SJCRH30 (cell line): Measurements from ENCODE around the gene TMEM123. TPM values are rescaled to one million over a fixed set of nuclear protein-coding genes. Genes with fewer than 3 reads are reported as not detected.
A peak's percentile ranks its signal among the peaks of the same experiment; 100 is the strongest.
"Not testable (repeated sequence)": the region's sequence is repeated elsewhere in the genome, so short reads cannot be mapped to it uniquely, and the experiment has no call there.

Experiments
- DNase-seq, 2 experiments: peaks; one replicate each; pipeline ENCODE4 v3.0.0-alpha.2; 2015 to 2020
- H3K27ac ChIP-seq: fragments of 250-450 bp; sonication (Bioruptor Pico); 2 replicates; pipeline ENCODE4 v1.5.1; 2020; ENCODE audit warnings: mild to moderate bottlenecking, moderate library complexity
- H3K27me3 ChIP-seq: fragments of 250-450 bp; sonication (Bioruptor Pico); 2 replicates; pipeline ENCODE4 v1.5.1; 2020; ENCODE audit warnings: mild to moderate bottlenecking, moderate library complexity
- H3K36me3 ChIP-seq: fragments of 250-450 bp; sonication (Bioruptor Pico); 2 replicates; pipeline ENCODE4 v1.5.1; 2020; ENCODE audit warnings: mild to moderate bottlenecking, moderate library complexity
- H3K4me1 ChIP-seq: fragments of 250-450 bp; sonication (Bioruptor Pico); 2 replicates; pipeline ENCODE4 v1.5.1; 2020; ENCODE audit warnings: mild to moderate bottlenecking, moderate library complexity
- H3K4me3 ChIP-seq: fragments of 250-450 bp; sonication (Bioruptor Pico); 2 replicates; pipeline ENCODE4 v1.5.1; 2020; ENCODE audit warnings: mild to moderate bottlenecking, moderate library complexity
- H3K9me3 ChIP-seq: fragments of 250-450 bp; sonication (Bioruptor Pico); replicated peaks from 2 replicates; pipeline ENCODE4 v1.5.1; 2020; ENCODE audit warnings: mild to moderate bottlenecking, moderate library complexity
- total RNA-seq: library from RNA; depleted of rRNA; stranded (reverse); fragments of >200 nt; shearing (Covaris generic); gene quantifications from 2 replicates; pipeline ENCODE4 v1.2.3, GENCODE V29; 2014

TMEM123 gene
- total RNA-seq, 1 experiment from 2014 or later: 188 TPM

DNA sequence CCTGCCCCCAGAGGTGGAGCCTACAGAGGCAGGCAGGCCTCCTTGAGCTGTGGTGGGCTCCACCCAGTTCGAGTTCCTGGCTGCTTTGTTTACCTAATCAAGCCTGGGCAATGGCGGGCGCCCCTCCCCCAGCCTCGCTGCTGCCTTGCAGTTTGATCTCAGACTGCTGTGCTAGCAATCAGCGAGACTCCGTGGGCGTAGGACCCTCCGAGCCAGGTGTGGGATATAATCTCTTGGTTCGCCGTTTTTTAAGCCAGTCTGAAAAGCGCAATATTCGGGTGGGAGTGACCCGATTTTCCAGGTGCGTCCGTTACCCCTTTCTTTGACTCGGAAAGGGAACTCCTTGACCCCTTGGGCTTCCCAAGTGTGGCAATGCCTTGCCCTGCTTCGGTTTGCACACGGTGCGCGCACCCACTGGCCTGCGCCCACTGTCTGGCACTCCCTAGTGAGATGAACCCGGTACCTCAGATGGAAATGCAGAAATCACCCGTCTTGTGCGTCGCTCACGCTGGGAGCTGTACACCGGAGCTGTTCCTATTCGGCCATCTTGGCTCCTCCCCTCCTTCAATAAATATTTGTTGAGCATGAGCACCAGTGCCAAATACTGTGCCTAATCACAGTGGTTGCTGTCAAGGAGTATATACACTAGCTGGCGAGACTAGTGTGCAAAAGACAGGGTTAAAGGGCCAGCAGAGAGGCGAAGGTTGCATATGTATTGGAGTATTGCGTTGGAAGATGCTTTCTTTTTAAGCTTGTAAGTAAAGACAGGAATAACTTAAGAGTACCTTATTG is 77.7 kb downstream of the TMEM123 start:
- H3K36me3 ChIP-seq, DNase-seq, H3K4me3 ChIP-seq, H3K4me1 ChIP-seq, H3K9me3 ChIP-seq, H3K27ac ChIP-seq, H3K27me3 ChIP-seq: not testable (repeated sequence)

DNA sequence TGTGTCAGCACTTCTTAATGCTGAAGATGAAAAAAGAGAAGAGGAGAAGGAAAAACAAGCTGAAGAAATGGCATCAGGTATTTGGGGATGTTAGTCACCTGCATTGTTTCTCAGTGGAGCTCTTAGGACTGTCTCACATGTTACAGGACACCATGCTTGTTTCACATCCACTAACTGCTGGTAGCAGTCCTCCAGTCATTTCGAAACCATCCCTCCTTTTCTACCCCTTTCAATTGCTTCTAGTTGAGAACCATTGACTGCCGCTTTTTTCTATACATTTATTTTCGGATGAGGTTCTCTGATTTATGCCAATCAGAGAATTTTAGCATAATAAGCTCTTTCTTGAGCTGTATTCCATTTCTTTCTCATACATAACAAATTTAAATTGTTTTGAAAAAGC is 84.1 kb downstream of the TMEM123 start:
- Histone ChIP-seq H3K36me3 (peaks cover 5% of the 10 kb centered on the region), H3K27ac (no peak overlapping the region), H3K9me3 (no peaks in the 10 kb centered on the region), H3K4me3 (no peak overlapping the region), H3K4me1 (no peaks in the 10 kb centered on the region), H3K27me3 (no peaks in the 10 kb centered on the region)
- DNase-seq: no peak

DNA sequence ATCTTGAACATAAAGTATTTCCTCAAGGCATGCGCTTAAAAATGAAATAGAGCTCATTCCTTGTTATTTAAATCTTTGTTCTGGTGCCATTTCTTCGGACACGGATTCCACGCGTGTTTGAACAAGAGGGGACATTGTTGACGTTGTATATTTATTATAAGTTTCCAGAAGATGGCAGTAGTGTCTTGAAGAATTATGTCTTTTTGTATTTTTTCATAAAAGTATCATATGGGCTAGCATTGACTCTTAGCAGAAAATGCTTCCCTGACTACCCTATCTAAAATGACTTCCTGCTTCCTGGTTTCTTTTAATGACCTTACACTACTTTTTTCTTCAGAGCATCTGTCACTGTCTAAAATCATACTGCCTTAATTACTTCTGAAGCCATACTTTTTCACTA is 85.2 kb downstream of the TMEM123 start:
- H3K4me1 ChIP-seq: no peaks in the 10 kb centered on the region
- DNase-seq: peak in 1 of 2 experiments; percentile 24
- H3K4me3 ChIP-seq: no peak overlapping the region
- peaks cover 13% of the 10 kb centered on the region for H3K36me3 ChIP-seq
- no peaks in the 10 kb centered on the region for H3K27me3 ChIP-seq
- H3K27ac ChIP-seq: no peak overlapping the region
- H3K9me3 ChIP-seq: no peaks in the 10 kb centered on the region

DNA sequence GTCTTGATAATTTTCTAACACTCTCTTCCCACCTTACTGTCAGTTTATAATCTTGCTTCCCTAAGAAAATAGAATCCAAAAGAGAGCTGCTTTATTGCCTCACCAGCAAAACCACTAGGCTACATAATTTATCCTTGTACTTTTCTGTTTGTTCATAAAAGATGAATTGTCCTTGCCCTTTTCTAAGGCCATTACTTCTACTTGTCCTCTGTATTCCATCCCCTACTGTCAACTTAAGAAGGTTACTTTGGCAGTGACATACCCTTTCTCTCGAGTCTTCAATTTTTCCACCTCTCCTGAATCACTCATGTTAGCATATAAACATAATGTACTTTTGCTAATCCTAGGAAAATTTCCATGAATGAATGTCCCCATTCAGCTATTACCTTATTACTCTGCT is 87.6 kb downstream of the TMEM123 start:
- H3K36me3 ChIP-seq: peaks cover 16% of the 10 kb centered on the region
- H3K27ac ChIP-seq: no peak overlapping the region
- H3K9me3 ChIP-seq: no peaks in the 10 kb centered on the region
- H3K4me3 ChIP-seq: no peak overlapping the region
- H3K4me1 ChIP-seq: no peaks in the 10 kb centered on the region
- no peaks in the 10 kb centered on the region for H3K27me3 ChIP-seq
- no peak for DNase-seq

DNA sequence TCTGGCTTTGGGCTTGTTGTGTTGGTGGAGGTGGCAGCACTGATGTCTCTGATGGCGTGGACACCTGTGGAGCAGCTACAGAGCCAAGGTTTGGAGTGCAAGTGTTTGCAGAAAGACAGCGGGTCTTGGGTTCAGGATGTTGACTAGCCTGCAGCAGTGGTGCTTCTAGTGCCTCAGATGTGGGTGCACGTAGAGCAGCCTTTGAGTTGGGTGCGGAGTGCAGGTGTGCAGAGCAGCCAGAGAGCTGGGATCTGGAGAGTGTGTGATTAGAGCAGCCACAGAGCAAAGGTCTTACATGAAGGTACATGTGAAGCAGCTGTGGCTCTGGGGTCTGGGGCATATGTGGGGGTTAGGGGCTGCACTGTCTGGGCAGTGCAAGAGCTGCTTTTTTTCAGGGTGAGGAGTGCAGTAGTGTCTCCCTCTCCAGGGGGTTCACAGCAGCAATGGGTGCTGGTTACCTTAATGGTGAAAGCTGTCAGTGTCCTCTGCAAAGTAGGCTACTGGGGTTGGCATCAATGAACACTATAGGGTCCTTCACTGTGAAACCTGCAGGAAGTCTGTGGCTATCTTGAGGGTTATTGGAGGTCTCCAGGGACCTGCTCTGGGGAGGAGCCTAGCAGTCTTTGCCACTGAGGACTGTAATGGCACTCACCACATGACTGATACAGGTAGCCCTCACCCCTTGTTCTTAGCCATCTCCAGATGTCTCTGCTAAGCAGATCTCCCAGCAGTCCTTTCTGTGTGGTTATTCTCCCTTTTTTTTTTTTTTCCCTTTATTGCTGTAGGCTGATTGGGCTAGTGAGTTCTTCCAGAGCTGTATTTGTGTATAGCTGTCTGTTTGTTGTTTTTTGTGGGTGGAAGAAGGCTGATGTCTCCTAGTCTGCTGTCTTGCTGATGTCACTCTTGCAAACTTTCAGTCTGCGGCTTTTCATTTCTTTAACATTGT is 91.2 kb downstream of the TMEM123 start:
- H3K36me3 ChIP-seq: peaks cover 11% of the 10 kb centered on the region
- H3K27me3 ChIP-seq: no peaks in the 10 kb centered on the region
- no peak for DNase-seq
- H3K4me1 ChIP-seq: no peaks in the 10 kb centered on the region
- H3K9me3 ChIP-seq: no peaks in the 10 kb centered on the region
- H3K4me3 ChIP-seq: no peak overlapping the region
- no peak overlapping the region for H3K27ac ChIP-seq

DNA sequence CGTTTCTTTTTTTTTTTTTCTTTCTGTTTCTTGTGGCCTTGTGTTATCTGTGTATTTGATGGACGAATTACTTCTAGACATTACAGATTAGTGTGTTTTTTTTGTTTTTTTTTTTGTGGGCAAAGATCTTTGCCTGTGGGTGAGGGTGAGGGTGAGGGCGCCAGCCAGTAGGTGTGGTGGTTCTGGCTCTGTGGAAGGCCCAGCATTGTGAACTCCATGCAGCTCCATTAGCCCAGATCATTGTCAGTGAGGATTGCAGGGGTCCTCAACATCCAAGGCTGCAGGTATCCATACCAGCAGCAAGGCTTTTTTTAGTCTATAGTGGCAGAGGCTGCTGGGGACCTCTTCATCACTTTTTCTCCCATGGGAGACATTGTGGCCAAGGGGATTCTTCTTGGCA is 91.9 kb downstream of the TMEM123 start:
- Histone ChIP-seq H3K27ac (no peak overlapping the region), H3K4me1 (no peaks in the 10 kb centered on the region), H3K9me3 (no peaks in the 10 kb centered on the region), H3K4me3 (no peak overlapping the region), H3K36me3 (peaks cover 11% of the 10 kb centered on the region), H3K27me3 (no peaks in the 10 kb centered on the region)
- no peak for DNase-seq

DNA sequence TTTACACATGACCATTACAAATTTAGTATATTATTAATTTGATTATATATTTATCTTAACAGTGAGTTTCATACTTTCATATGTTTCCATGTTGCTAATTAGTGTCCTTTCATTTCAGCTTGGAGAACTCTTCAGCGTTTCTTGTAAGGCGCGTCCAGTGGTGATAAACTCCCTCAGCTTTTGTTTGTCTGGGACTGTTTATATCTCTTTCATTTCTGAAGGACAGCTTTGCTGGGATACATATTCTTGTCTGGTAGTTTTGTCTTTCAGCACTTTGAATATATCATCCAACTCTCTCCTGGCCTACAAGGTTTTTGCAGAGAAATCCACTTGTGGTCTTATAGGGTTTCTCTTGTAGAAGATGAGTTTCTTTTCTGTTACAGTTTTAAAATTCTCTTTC is 93.2 kb downstream of the TMEM123 start:
- no peaks in the 10 kb centered on the region for H3K9me3 ChIP-seq
- no peak overlapping the region for H3K4me3 ChIP-seq
- H3K27ac ChIP-seq: no peak overlapping the region
- H3K4me1 ChIP-seq: no peaks in the 10 kb centered on the region
- peaks cover 11% of the 10 kb centered on the region for H3K36me3 ChIP-seq
- no peak for DNase-seq
- no peaks in the 10 kb centered on the region for H3K27me3 ChIP-seq

DNA sequence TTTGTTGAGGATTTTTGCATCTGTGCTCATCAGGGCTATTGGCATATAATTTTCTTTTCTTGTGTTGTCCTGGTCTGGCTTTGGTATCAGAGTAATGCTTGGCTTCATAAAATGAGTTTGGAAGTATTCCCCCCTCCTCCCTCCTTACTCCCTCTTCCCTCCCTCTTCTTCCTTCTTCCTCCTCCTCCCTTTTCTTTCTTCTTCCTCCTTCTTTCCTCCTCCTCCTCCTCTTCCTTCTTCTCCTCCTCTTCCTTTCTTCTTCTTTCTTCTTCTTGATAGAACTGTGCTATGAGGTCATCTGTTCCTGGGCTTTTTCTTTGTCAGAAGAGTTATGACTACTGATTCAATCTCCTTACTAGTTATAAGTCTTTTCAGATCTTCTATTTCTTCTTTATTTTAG is 95.4 kb downstream of the TMEM123 start:
- no peaks in the 10 kb centered on the region for H3K4me1 ChIP-seq
- 0 out of 2 replicates have a peak, but pooled peaks cover under 1% of the 10 kb centered on the region for H3K36me3 ChIP-seq
- H3K4me3 ChIP-seq: no peak overlapping the region
- H3K9me3 ChIP-seq: no peaks in the 10 kb centered on the region
- H3K27me3 ChIP-seq: no peaks in the 10 kb centered on the region
- DNase-seq: no peak
- no peak overlapping the region for H3K27ac ChIP-seq

DNA sequence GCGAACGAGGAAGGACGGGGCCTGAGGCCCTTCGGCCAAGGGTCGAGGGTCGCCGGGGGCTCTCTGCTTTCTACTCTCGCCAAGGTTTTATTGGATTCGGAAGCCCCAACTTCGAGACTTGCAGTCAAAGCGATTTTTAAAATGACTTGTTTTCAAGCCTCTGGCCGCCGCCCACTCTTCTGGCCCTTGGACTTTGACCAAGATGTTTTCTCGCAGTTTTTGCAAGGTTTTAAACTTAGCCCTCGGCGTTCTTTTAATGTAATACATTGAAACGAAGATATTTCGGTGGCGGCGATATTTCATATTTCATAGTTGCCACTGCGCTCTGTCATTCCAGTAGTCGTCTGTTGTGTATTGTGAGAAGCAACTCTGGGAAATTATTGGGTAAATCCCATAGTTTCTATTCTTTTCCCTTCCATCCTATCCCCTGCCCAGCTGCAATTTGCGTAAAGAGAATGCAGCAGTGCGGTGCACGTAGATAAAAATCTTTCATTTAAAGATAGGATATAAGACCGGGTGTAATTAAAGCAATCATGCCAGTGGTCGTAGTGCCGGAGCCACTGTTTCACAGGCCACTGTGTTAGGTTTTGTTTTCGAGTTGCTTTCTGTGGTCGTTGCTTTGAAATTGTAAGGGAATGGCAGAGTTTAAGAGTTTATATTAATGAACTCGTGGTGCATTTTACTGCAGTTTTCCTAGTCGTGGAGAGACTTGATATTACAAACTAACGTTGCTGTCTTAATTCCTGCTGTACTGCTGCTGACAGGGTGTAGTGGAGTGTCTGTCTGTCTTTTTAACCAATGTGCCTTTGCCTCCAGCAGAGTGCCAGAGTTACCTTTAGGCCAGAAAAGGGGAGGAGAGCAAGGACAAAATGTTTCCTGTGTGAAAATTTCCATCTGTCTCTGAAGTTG is 104.8 kb downstream of the TMEM123 start:
- Histone ChIP-seq H3K4me1 (no peaks in the 10 kb centered on the region), H3K4me3 (peak overlapping the region; percentile 76), H3K27ac (peak overlapping the region; percentile 87), H3K9me3 (no peaks in the 10 kb centered on the region), H3K36me3 (no peaks in the 10 kb centered on the region; the same call in 1 of the 2 replicates), H3K27me3 (no peaks in the 10 kb centered on the region)
- DNase-seq: peak; percentile 8 to 41

DNA sequence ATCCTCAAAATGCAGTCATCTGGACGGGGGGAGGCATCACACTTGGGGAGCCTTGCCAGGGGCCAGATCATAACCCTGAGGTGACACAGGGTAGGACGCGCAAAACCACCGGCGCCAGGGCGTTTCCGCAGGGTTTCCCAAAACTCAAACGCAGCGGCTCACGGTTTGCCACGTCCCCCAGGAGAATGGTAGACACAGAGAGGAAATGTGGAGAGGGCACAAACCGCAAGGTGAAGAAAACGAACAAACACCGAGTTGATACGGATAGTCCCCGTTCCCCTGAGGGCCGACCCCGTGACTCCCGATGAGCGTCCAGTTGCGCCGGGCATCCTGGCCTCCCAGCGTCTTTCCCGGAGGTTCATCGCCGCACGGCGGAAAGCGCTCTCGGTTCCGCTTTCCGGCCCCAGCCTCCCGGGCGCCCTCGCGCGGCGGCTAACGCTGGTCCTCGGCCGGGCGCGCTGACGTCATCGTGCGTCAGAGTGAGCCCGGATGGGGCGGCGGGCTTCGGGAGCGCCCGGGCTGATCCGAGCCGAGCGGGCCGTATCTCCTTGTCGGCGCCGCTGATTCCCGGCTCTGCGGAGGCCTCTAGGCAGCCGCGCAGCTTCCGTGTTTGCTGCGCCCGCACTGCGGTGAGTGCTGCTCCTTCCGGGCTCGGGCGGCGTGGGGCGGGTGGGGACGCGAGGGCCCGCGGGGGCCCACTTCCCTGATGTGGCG is 105.7 kb downstream of the TMEM123 start, which contains the start of gene BIRC2:
BIRC2 (plus strand) TSS at position 467 of the 714 bp plus-strand sequence. CDS start 2,641 bp downstream, outside the sequence.
- peak; percentile 83 to 89 for DNase-seq
- Histone ChIP-seq H3K9me3 (no peaks in the 10 kb centered on the region), H3K36me3 (no peaks in the 10 kb centered on the region; the same call in 1 of the 2 replicates), H3K27me3 (no peaks in the 10 kb centered on the region), H3K4me3 (peak within 1 kb of the TSS; percentile 76), H3K4me1 (no peaks in the 10 kb centered on the region), H3K27ac (peak within 1 kb of the TSS; percentile 87)

DNA sequence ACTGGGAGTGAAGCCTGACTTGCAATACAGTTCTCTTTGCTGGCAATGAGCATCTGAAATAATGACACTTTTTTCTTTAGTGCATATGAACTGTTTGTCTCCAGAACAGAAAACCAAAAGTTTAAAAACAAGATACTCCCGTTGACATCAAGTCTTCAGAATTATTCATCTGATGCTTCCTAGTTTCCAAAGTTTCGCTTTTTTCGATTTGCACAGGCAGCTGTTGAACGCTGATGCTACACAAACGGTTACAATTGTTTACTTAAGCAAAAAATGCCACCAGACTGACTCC is 106.2 kb downstream of the TMEM123 start:
- H3K4me1 ChIP-seq: no peaks in the 10 kb centered on the region
- DNase-seq: no peak
- peak overlapping the region; percentile 76 for H3K4me3 ChIP-seq
- H3K9me3 ChIP-seq: no peaks in the 10 kb centered on the region
- H3K27me3 ChIP-seq: no peaks in the 10 kb centered on the region
- no peaks in the 10 kb centered on the region; the same call in 1 of the 2 replicates for H3K36me3 ChIP-seq
- H3K27ac ChIP-seq: peak overlapping the region; percentile 87
